DND-41 (cell line): Measurements from ENCODE around the gene KRTAP4-4.

Source experiments
- CTCF ChIP-seq: IDR thresholded peaks from 2 replicates; pipeline ENCODE4 v1.5.1; 2012; ENCODE audit warnings: borderline replicate concordance, low read length, moderate library complexity, mild to moderate bottlenecking; ENCODE audit not compliant: poor library complexity, severe bottlenecking; ENCODE audit errors: extremely low read depth
- EZH2 ChIP-seq: IDR thresholded peaks from 3 replicates; pipeline ENCODE4 v1.6.1; 2012; ENCODE audit warnings: borderline replicate concordance, low read depth, mild to moderate bottlenecking, moderate library complexity, low read length, inconsistent platforms; ENCODE audit not compliant: severe bottlenecking

- TF ChIP-seq CTCF, result no peak
- no peak for TF ChIP-seq EZH2
Measured at GRCh38 chr17:41199421-41200078, 39.0 kb upstream of the KRTAP4-4 start.
